Endothelial cell (in vitro differentiated cells): Measurements from ENCODE around the gene PMM2. TPM values are rescaled to one million over a fixed set of nuclear protein-coding genes. Genes with fewer than 3 reads are reported as not detected.

ENCODE experiments used
- DNase-seq: peaks from one replicate; pipeline ENCODE4 v3.0.0; 2021; ENCODE audit warnings: low spot score
- H3K27ac Mint-ChIP-seq: one replicate; pipeline ENCODE4 v1.8.0; 2021; ENCODE audit warnings: mixed read lengths, inconsistent platforms; ENCODE audit not compliant: unreplicated experiment
- H3K27me3 Mint-ChIP-seq: one replicate; pipeline ENCODE4 v1.8.0; 2021; ENCODE audit warnings: mild to moderate bottlenecking, moderate library complexity, mixed read lengths, inconsistent platforms; ENCODE audit not compliant: unreplicated experiment
- H3K36me3 Mint-ChIP-seq: one replicate; pipeline ENCODE4 v1.8.0; 2021; ENCODE audit warnings: mild to moderate bottlenecking, low read depth, mixed read lengths, inconsistent platforms; ENCODE audit not compliant: unreplicated experiment
- H3K4me1 Mint-ChIP-seq: one replicate; pipeline ENCODE4 v1.8.0; 2021; ENCODE audit warnings: mild to moderate bottlenecking, mixed read lengths, inconsistent platforms; ENCODE audit not compliant: unreplicated experiment
- H3K4me3 Mint-ChIP-seq: one replicate; pipeline ENCODE4 v1.8.0; 2021; ENCODE audit warnings: mild to moderate bottlenecking, mixed read lengths, inconsistent platforms; ENCODE audit not compliant: unreplicated experiment
- H3K9me3 Mint-ChIP-seq: one replicate; pipeline ENCODE4 v1.8.0; 2021; ENCODE audit warnings: mixed read lengths, inconsistent platforms; ENCODE audit not compliant: unreplicated experiment
- CTCF ChIP-seq: fragments of 200-600 bp; sonication (generic); IDR thresholded peaks from one replicate; pipeline ENCODE4 v1.5.0; 2021; ENCODE audit warnings: antibody characterized with exemption; ENCODE audit not compliant: unreplicated experiment
- total RNA-seq: library from RNA; stranded (reverse); fragmentation: NEBNext Ultra II Directional; extraction: Animal tissue kit (Norgen Biotek cat#: 25700); gene quantifications from one replicate; pipeline ENCODE4 v1.2.1, GENCODE V29; 2021; ENCODE audit not compliant: unreplicated experiment

Gene PMM2
- total RNA-seq, 1 donor from 2014 or later: 19.3 TPM

GRCh38 chr16:8768283-8768682, 29.4 kb upstream of the PMM2 start:
- no peaks in the 10 kb centered on the region for H3K36me3 Mint-ChIP-seq
- no peak overlapping the region for H3K27ac Mint-ChIP-seq
- TF ChIP-seq CTCF: no peak

GRCh38 chr16:8768692-8769091, 28.9 kb upstream of the PMM2 start:
- Mint-ChIP-seq H3K4me3 (no peak overlapping the region), H3K36me3 (no peaks in the 10 kb centered on the region), H3K4me1 (no peaks in the 10 kb centered on the region), H3K27ac (no peak overlapping the region), H3K9me3 (no peaks in the 10 kb centered on the region), H3K27me3 (no peaks in the 10 kb centered on the region)
- TF ChIP-seq CTCF: no peak
- no peak for DNase-seq

More at GRCh38 chr16:8768283-8768682, 29.4 kb upstream of the PMM2 start:
- no peaks in the 10 kb centered on the region for H3K9me3 Mint-ChIP-seq
- no peak for DNase-seq
- no peaks in the 10 kb centered on the region for H3K27me3 Mint-ChIP-seq
- no peaks in the 10 kb centered on the region for H3K4me1 Mint-ChIP-seq
- H3K4me3 Mint-ChIP-seq: no peak overlapping the region

GRCh38 chr16:8773537-8773936, 24.1 kb upstream of the PMM2 start:
- H3K36me3 Mint-ChIP-seq: no peaks in the 10 kb centered on the region
- no peak overlapping the region for H3K4me3 Mint-ChIP-seq

GRCh38 chr16:8774208-8774607, 23.4 kb upstream of the PMM2 start:
- no peaks in the 10 kb centered on the region for H3K27me3 Mint-ChIP-seq
- no peak overlapping the region for H3K4me3 Mint-ChIP-seq
- H3K9me3 Mint-ChIP-seq: no peaks in the 10 kb centered on the region
- no peak for DNase-seq
- H3K36me3 Mint-ChIP-seq: no peaks in the 10 kb centered on the region
- H3K27ac Mint-ChIP-seq: no peak overlapping the region
- no peak for TF ChIP-seq CTCF
- H3K4me1 Mint-ChIP-seq: no peaks in the 10 kb centered on the region

More at GRCh38 chr16:8773537-8773936, 24.1 kb upstream of the PMM2 start:
- Mint-ChIP-seq H3K27ac (no peak overlapping the region), H3K27me3 (no peaks in the 10 kb centered on the region), H3K4me1 (no peaks in the 10 kb centered on the region), H3K9me3 (no peaks in the 10 kb centered on the region)
- TF ChIP-seq CTCF: no peak
- DNase-seq: no peak

GRCh38 chr16:8775359-8775758, 22.3 kb upstream of the PMM2 start:
- DNase-seq: no peak
- Mint-ChIP-seq H3K27ac (no peak overlapping the region), H3K4me3 (no peak overlapping the region), H3K4me1 (no peaks in the 10 kb centered on the region), H3K27me3 (peaks cover 4% of the 10 kb centered on the region), H3K36me3 (no peaks in the 10 kb centered on the region), H3K9me3 (no peaks in the 10 kb centered on the region)
- TF ChIP-seq CTCF: no peak
